DND-41 (cell line): ENCODE results near the gene C1GALT1C1.
"Not testable (repeated sequence)": the region's sequence is repeated elsewhere in the genome, so short reads cannot be mapped to it uniquely, and the experiment has no call there.

ENCODE experiments used
- CTCF ChIP-seq: IDR thresholded peaks from 2 replicates; pipeline ENCODE4 v1.5.1; 2012; ENCODE audit warnings: borderline replicate concordance, low read length, moderate library complexity, mild to moderate bottlenecking; ENCODE audit not compliant: poor library complexity, severe bottlenecking; ENCODE audit errors: extremely low read depth
- EZH2 ChIP-seq: IDR thresholded peaks from 3 replicates; pipeline ENCODE4 v1.6.1; 2012; ENCODE audit warnings: borderline replicate concordance, low read depth, mild to moderate bottlenecking, moderate library complexity, low read length, inconsistent platforms; ENCODE audit not compliant: severe bottlenecking

GRCh38 chrX:120652256-120652655 lies 22.4 kb upstream of the C1GALT1C1 start:
- TF ChIP-seq EZH2, CTCF: not testable (repeated sequence)
